Measurements from ENCODE around the gene CDK6.

Gene CDK6

GRCh38 chr7:92708111-92709042 is 128.0 kb downstream of the CDK6 start:
- Histone ChIP-seq H3K9ac (no peak overlapping the region), H2AFZ (no peak overlapping the region), H3K27ac (no peak overlapping the region), H3K4me3 (ENCODE audit: low read depth, low read length) (no peak overlapping the region), H3K4me1 (no peaks in the 10 kb centered on the region), H3K79me2 (peaks cover 10% of the 10 kb centered on the region), H3K9me3 (ENCODE audit: control insufficient read depth, low read length) (no peaks in the 10 kb centered on the region), H3K4me2 (ENCODE audit: low read length) (no peak overlapping the region), H3K36me3 (ENCODE audit: control insufficient read depth, insufficient read depth, low read length) (no peaks in the 10 kb centered on the region), H3K27me3 (ENCODE audit: control insufficient read depth, insufficient read depth, low read length) (no peaks in the 10 kb centered on the region)
- TF ChIP-seq CTCF (IDR thresholded peaks at IDR 0.05): no peak

GRCh38 chr7:92707435-92707834 is 128.9 kb downstream of the CDK6 start:
- Histone ChIP-seq H3K9ac (no peak overlapping the region), H2AFZ (no peak overlapping the region), H3K4me2 (ENCODE audit: low read length) (no peak overlapping the region), H3K27me3 (ENCODE audit: control insufficient read depth, insufficient read depth, low read length) (no peaks in the 10 kb centered on the region), H3K27ac (no peak overlapping the region), H3K36me3 (ENCODE audit: control insufficient read depth, insufficient read depth, low read length) (no peaks in the 10 kb centered on the region), H3K9me3 (ENCODE audit: control insufficient read depth, low read length) (no peaks in the 10 kb centered on the region), H3K4me1 (no peaks in the 10 kb centered on the region), H3K79me2 (peaks cover 5% of the 10 kb centered on the region), H3K4me3 (ENCODE audit: low read depth, low read length) (no peak overlapping the region)
- no peak for TF ChIP-seq CTCF (IDR thresholded peaks at IDR 0.05)

GRCh38 chr7:92706563-92706962 is 129.8 kb downstream of the CDK6 start:
- no peak overlapping the region for H3K9ac ChIP-seq
- TF ChIP-seq CTCF (IDR thresholded peaks at IDR 0.05): no peak
- no peaks in the 10 kb centered on the region for H3K4me1 ChIP-seq
- H3K27me3 ChIP-seq (ENCODE audit: control insufficient read depth, insufficient read depth, low read length): no peaks in the 10 kb centered on the region
- no peak overlapping the region for H2AFZ ChIP-seq
- H3K79me2 ChIP-seq: peaks cover 7% of the 10 kb centered on the region
- H3K36me3 ChIP-seq (ENCODE audit: control insufficient read depth, insufficient read depth, low read length): no peaks in the 10 kb centered on the region
- H3K27ac ChIP-seq: no peak overlapping the region
- H3K9me3 ChIP-seq (ENCODE audit: control insufficient read depth, low read length): no peaks in the 10 kb centered on the region
- H3K4me2 ChIP-seq (ENCODE audit: low read length): no peak overlapping the region
- H3K4me3 ChIP-seq (ENCODE audit: low read depth, low read length): no peak overlapping the region

GRCh38 chr7:92705831-92706230 is 130.5 kb downstream of the CDK6 start:
- Histone ChIP-seq H3K4me2 (ENCODE audit: low read length) (no peak overlapping the region), H3K36me3 (ENCODE audit: control insufficient read depth, insufficient read depth, low read length) (no peaks in the 10 kb centered on the region), H3K9ac (no peak overlapping the region), H3K27ac (no peak overlapping the region), H3K4me3 (ENCODE audit: low read depth, low read length) (no peak overlapping the region), H3K79me2 (peaks cover 8% of the 10 kb centered on the region), H2AFZ (no peak overlapping the region), H3K27me3 (ENCODE audit: control insufficient read depth, insufficient read depth, low read length) (no peaks in the 10 kb centered on the region), H3K9me3 (ENCODE audit: control insufficient read depth, low read length) (no peaks in the 10 kb centered on the region), H3K4me1 (no peaks in the 10 kb centered on the region)
- TF ChIP-seq CTCF (IDR thresholded peaks at IDR 0.05): no peak

GRCh38 chr7:92704858-92705257 is 131.5 kb downstream of the CDK6 start:
- no peak overlapping the region for H3K4me3 ChIP-seq (ENCODE audit: low read depth, low read length)
- no peaks in the 10 kb centered on the region for H3K36me3 ChIP-seq (ENCODE audit: control insufficient read depth, insufficient read depth, low read length)
- no peaks in the 10 kb centered on the region for H3K9me3 ChIP-seq (ENCODE audit: control insufficient read depth, low read length)
- no peak overlapping the region for H2AFZ ChIP-seq
- peaks cover 11% of the 10 kb centered on the region for H3K79me2 ChIP-seq
- no peak for TF ChIP-seq CTCF (IDR thresholded peaks at IDR 0.05)
- H3K27me3 ChIP-seq (ENCODE audit: control insufficient read depth, insufficient read depth, low read length): no peaks in the 10 kb centered on the region
- H3K4me2 ChIP-seq (ENCODE audit: low read length): no peak overlapping the region
- H3K27ac ChIP-seq: no peak overlapping the region
- H3K4me1 ChIP-seq: no peaks in the 10 kb centered on the region
- no peak overlapping the region for H3K9ac ChIP-seq
